Measurements from ENCODE around the gene SORCS1. TPM values are rescaled to one million over a fixed set of nuclear protein-coding genes. Genes with fewer than 3 reads are reported as not detected.

SORCS1 gene
- total and polyA plus RNA-seq, 9 donors = 0.05 to 2.4 (median 1.0) TPM

GRCh38 chr10:106542461-106542860, 622.0 kb downstream of the SORCS1 start:
- Histone ChIP-seq H3K4me1 (ENCODE audit: insufficient read depth) (no peaks in the 10 kb centered on the region), H3K27ac (no peak overlapping the region), H3K4me3 (no peak overlapping the region), H3K36me3 (no peaks in the 10 kb centered on the region), H3K27me3 (no peaks in the 10 kb centered on the region), H3K9me3 (no peaks in the 10 kb centered on the region)
- 81 to 89% (median 88%) methylated on average over 3 of the region's 3 CpGs for WGBS, 3 donors
- intact Hi-C loops (cut with DNase I) = no loop called here
- DNase-seq = no peak
- TF ChIP-seq EP300 (IDR thresholded peaks at IDR 0.05) = no peak

DNA sequence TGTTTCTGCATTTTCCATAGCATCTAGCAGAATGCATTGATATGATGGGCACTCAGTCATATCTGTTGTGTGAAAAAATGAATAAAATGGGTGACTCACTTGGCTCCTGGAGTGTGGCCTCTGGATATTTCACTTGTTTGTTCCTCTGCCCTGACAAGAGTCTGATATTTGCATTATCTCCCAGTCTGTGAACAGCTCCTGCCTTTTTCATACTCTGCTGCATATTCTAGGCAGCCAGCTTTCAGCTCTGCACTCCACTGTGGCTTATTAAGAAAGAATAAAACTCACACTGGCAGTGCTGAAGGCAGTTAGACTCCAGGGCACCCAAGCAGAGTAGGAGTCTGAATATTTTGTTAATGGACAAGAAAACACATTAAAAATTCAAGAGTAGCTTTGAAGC, 623.9 kb downstream of the SORCS1 start:
- H3K4me1 ChIP-seq (ENCODE audit: insufficient read depth) = no peaks in the 10 kb centered on the region
- H3K9me3 ChIP-seq = no peaks in the 10 kb centered on the region
- no peaks in the 10 kb centered on the region for H3K27me3 ChIP-seq
- no peak for TF ChIP-seq EP300 (IDR thresholded peaks at IDR 0.05)
- TF ChIP-seq, protein P1, sequence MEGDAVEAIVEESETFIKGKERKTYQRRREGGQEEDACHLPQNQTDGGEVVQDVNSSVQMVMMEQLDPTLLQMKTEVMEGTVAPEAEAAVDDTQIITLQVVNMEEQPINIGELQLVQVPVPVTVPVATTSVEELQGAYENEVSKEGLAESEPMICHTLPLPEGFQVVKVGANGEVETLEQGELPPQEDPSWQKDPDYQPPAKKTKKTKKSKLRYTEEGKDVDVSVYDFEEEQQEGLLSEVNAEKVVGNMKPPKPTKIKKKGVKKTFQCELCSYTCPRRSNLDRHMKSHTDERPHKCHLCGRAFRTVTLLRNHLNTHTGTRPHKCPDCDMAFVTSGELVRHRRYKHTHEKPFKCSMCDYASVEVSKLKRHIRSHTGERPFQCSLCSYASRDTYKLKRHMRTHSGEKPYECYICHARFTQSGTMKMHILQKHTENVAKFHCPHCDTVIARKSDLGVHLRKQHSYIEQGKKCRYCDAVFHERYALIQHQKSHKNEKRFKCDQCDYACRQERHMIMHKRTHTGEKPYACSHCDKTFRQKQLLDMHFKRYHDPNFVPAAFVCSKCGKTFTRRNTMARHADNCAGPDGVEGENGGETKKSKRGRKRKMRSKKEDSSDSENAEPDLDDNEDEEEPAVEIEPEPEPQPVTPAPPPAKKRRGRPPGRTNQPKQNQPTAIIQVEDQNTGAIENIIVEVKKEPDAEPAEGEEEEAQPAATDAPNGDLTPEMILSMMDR (IDR thresholded peaks at IDR 0.05) = no peak
- no peak for TF ChIP-seq POLR2A (IDR thresholded peaks at IDR 0.05)
- H3K36me3 ChIP-seq = no peaks in the 10 kb centered on the region
- no peak for DNase-seq
- intact Hi-C loops (cut with DNase I) = no loop called here
- no peak overlapping the region for H3K4me3 ChIP-seq
- H3K27ac ChIP-seq = no peak overlapping the region

GRCh38 chr10:106537866-106538265, 626.6 kb downstream of the SORCS1 start:
- Histone ChIP-seq H3K27me3 (no peaks in the 10 kb centered on the region), H3K9me3 (no peaks in the 10 kb centered on the region), H3K27ac (no peak overlapping the region), H3K4me1 (ENCODE audit: insufficient read depth) (no peaks in the 10 kb centered on the region), H3K36me3 (no peaks in the 10 kb centered on the region), H3K4me3 (no peak overlapping the region)
- 79 to 83% (median 80%) methylated on average over 5 of the region's 5 CpGs for WGBS, 3 donors
- no peak for TF ChIP-seq POLR2A (IDR thresholded peaks at IDR 0.05)
- no peak for TF ChIP-seq EP300 (IDR thresholded peaks at IDR 0.05)
- TF ChIP-seq, protein P1 (IDR thresholded peaks at IDR 0.05) = no peak
- intact Hi-C loops (cut with DNase I) = no loop called here
- no peak for DNase-seq

- TF ChIP-seq POLR2A (IDR thresholded peaks at IDR 0.05) = no peak
- TF ChIP-seq EP300 (IDR thresholded peaks at IDR 0.05) = no peak
- TF ChIP-seq, protein P1 (IDR thresholded peaks at IDR 0.05) = no peak
- Histone ChIP-seq H3K4me3 (no peak overlapping the region), H3K27ac (no peak overlapping the region), H3K27me3 (no peaks in the 10 kb centered on the region), H3K4me1 (ENCODE audit: insufficient read depth) (no peaks in the 10 kb centered on the region), H3K9me3 (no peaks in the 10 kb centered on the region), H3K36me3 (no peaks in the 10 kb centered on the region)
- intact Hi-C loops (cut with DNase I) = no loop called here
- 86 to 90% (median 88%) methylated on average over 5 of the region's 5 CpGs for WGBS, 3 donors
- no peak for DNase-seq
Measured at GRCh38 chr10:106535304-106535953, 629.1 kb downstream of the SORCS1 start.

GRCh38 chr10:106534441-106534840, 630.1 kb downstream of the SORCS1 start:
- Histone ChIP-seq H3K27me3 (no peaks in the 10 kb centered on the region), H3K9me3 (no peaks in the 10 kb centered on the region), H3K36me3 (no peaks in the 10 kb centered on the region), H3K27ac (no peak overlapping the region), H3K4me3 (no peak overlapping the region), H3K4me1 (ENCODE audit: insufficient read depth) (no peaks in the 10 kb centered on the region)
- DNase-seq = no peak
- 81 to 86% (median 82%) methylated on average over 2 of the region's 2 CpGs for WGBS, 3 donors
- no peak for TF ChIP-seq EP300 (IDR thresholded peaks at IDR 0.05)
- TF ChIP-seq, protein P1 (IDR thresholded peaks at IDR 0.05) = no peak
- no peak for TF ChIP-seq POLR2A (IDR thresholded peaks at IDR 0.05)
- intact Hi-C loops (cut with DNase I) = no loop called here

All from ovary (tissue), 9 donors.